H9 (cell line): Measurements from ENCODE around the gene RPGRIP1L. TPM values are rescaled to one million over a fixed set of nuclear protein-coding genes. Genes with fewer than 3 reads are reported as not detected.

Experiments used
- DNase-seq: peaks from one replicate; pipeline ENCODE4 v3.0.0-alpha.2; 2017
- H2AFZ ChIP-seq: one replicate; pipeline ENCODE4 v1.6.1; 2013; ENCODE audit warnings: mild to moderate bottlenecking, low read length, control low read depth, moderate library complexity
- H2AK5ac ChIP-seq: 2 replicates; pipeline ENCODE4 v1.6.1; 2013; ENCODE audit warnings: low read length, control low read depth, mixed read lengths; ENCODE audit not compliant: insufficient read length
- H2BK120ac ChIP-seq: one replicate; pipeline ENCODE4 v1.6.1; 2013; ENCODE audit warnings: low read depth, mild to moderate bottlenecking, low read length, control low read depth, inconsistent platforms; ENCODE audit not compliant: poor library complexity, severe bottlenecking
- H2BK12ac ChIP-seq: 2 replicates; pipeline ENCODE4 v1.6.1; 2013; ENCODE audit warnings: low read length, control low read depth, mixed read lengths, low read depth; ENCODE audit not compliant: insufficient read length
- H2BK15ac ChIP-seq: 2 replicates; pipeline ENCODE4 v1.6.1; 2013; ENCODE audit warnings: low read depth, low read length, control low read depth
- H2BK20ac ChIP-seq: one replicate; pipeline ENCODE4 v1.6.1; 2013; ENCODE audit warnings: low read depth, mild to moderate bottlenecking, low read length, control low read depth, inconsistent platforms; ENCODE audit not compliant: poor library complexity, severe bottlenecking
- H2BK5ac ChIP-seq: 2 replicates; pipeline ENCODE4 v1.6.1; 2013; ENCODE audit warnings: low read length, control low read depth, mixed read lengths; ENCODE audit not compliant: insufficient read length
- H3K14ac ChIP-seq: 2 replicates; pipeline ENCODE4 v1.6.1; 2013; ENCODE audit warnings: low read length, control low read depth; ENCODE audit not compliant: insufficient read depth
- H3K18ac ChIP-seq: 2 replicates; pipeline ENCODE4 v1.6.1; 2013; ENCODE audit warnings: low read depth, mild to moderate bottlenecking, mixed read lengths, low read length, control low read depth; ENCODE audit not compliant: insufficient read length
- H3K23ac ChIP-seq: 2 replicates; pipeline ENCODE4 v1.6.1; 2013; ENCODE audit warnings: low read length, control low read depth, mixed read lengths, low read depth; ENCODE audit not compliant: insufficient read length
- H3K23me2 ChIP-seq: 2 replicates; pipeline ENCODE4 v1.6.1; 2013; ENCODE audit warnings: low read depth, mild to moderate bottlenecking, mixed read lengths, low read length, control low read depth; ENCODE audit not compliant: insufficient read length, poor library complexity, severe bottlenecking
- H3K27ac ChIP-seq: 2 replicates; pipeline ENCODE4 v1.5.1; 2013; ENCODE audit warnings: low read length, control low read depth, mixed read lengths, low read depth; ENCODE audit not compliant: insufficient read length
- H3K27me3 ChIP-seq: 2 replicates; pipeline ENCODE4 v1.6.1; 2013; ENCODE audit warnings: low read length, control low read depth, inconsistent platforms; ENCODE audit not compliant: insufficient read depth
- H3K4ac ChIP-seq: 2 replicates; pipeline ENCODE4 v1.6.1; 2013; ENCODE audit warnings: low read depth, mild to moderate bottlenecking, control low read depth, inconsistent platforms, low read length, moderate library complexity
- H3K4me1 ChIP-seq: 2 replicates; pipeline ENCODE4 v1.6.1; 2013; ENCODE audit warnings: low read length, control low read depth, inconsistent platforms; ENCODE audit not compliant: insufficient read depth
- H3K4me2 ChIP-seq: 2 replicates; pipeline ENCODE4 v1.6.1; 2013; ENCODE audit warnings: low read length, control low read depth, mixed read lengths; ENCODE audit not compliant: insufficient read length, insufficient read depth
- H3K56ac ChIP-seq: 2 replicates; pipeline ENCODE4 v1.6.1; 2013; ENCODE audit warnings: low read depth, mild to moderate bottlenecking, mixed read lengths, low read length, control low read depth; ENCODE audit not compliant: insufficient read length
- H3K79me1 ChIP-seq: 2 replicates; pipeline ENCODE4 v1.6.1; 2013; ENCODE audit warnings: low read depth, mild to moderate bottlenecking, moderate library complexity, low read length, control low read depth, inconsistent platforms; ENCODE audit not compliant: insufficient read depth, poor library complexity, severe bottlenecking
- H3K79me2 ChIP-seq: 2 replicates; pipeline ENCODE4 v1.6.1; 2013; ENCODE audit warnings: low read length, control low read depth, inconsistent platforms; ENCODE audit not compliant: insufficient read depth
- H3K9ac ChIP-seq: 2 replicates; pipeline ENCODE4 v1.6.1; 2013; ENCODE audit warnings: low read length, control low read depth, mixed read lengths; ENCODE audit not compliant: insufficient read length; ENCODE audit errors: extremely low read depth
- H3K9me3 ChIP-seq: one replicate; pipeline ENCODE4 v1.6.1; 2013; ENCODE audit warnings: low read depth, low read length, inconsistent platforms; ENCODE audit not compliant: control insufficient read depth
- H3T11ph ChIP-seq: one replicate; pipeline ENCODE4 v1.6.1; 2013; ENCODE audit warnings: mild to moderate bottlenecking, low read length, control low read depth, inconsistent platforms
- H4K20me1 ChIP-seq: one replicate; pipeline ENCODE4 v1.6.1; 2013; ENCODE audit not compliant: control insufficient read depth, insufficient read length, insufficient read depth
- H4K5ac ChIP-seq: 2 replicates; pipeline ENCODE4 v1.6.1; 2013; ENCODE audit warnings: low read depth, mild to moderate bottlenecking, mixed read lengths, low read length, control low read depth; ENCODE audit not compliant: insufficient read length
- H4K8ac ChIP-seq: replicated peaks from 2 replicates; pipeline ENCODE4 v1.6.1; 2013; ENCODE audit warnings: low read length, control low read depth, mixed read lengths, low read depth; ENCODE audit not compliant: insufficient read length
- H4K91ac ChIP-seq: 2 replicates; pipeline ENCODE4 v1.6.1; 2013; ENCODE audit warnings: low read depth, mild to moderate bottlenecking, moderate library complexity, mixed read lengths, low read length, control low read depth; ENCODE audit not compliant: insufficient read length
- H3K27ac Mint-ChIP-seq, 3 experiments: 2 replicates in 2 of 3; 3 replicates in 1 of 3; pipeline ENCODE4 v1.8.0; 2020 to 2021; ENCODE audit warnings: mixed read lengths in 3 of 3, mild to moderate bottlenecking in 1 of 3, moderate library complexity in 1 of 3
- H3K27me3 Mint-ChIP-seq: 2 replicates; pipeline ENCODE4 v1.8.0; 2021; ENCODE audit warnings: low read depth, mild to moderate bottlenecking, moderate library complexity, mixed read lengths
- H3K36me3 Mint-ChIP-seq, 3 experiments: 2 replicates in 2 of 3; 3 replicates in 1 of 3; pipeline ENCODE4 v1.8.0; 2020 to 2021; ENCODE audit warnings: low read depth in 3 of 3, mixed read lengths in 3 of 3; ENCODE audit not compliant: insufficient read depth in 1 of 3
- H3K4me1 Mint-ChIP-seq, 2 experiments: 2 replicates each; pipeline ENCODE4 v1.8.0; 2020; ENCODE audit warnings: mixed read lengths in 2 of 2
- H3K4me3 Mint-ChIP-seq, 2 experiments: 2 replicates in 1 of 2; 3 replicates in 1 of 2; pipeline ENCODE4 v1.8.0; 2020 to 2021; ENCODE audit warnings: mild to moderate bottlenecking in 2 of 2, mixed read lengths in 2 of 2, moderate library complexity in 1 of 2
- H3K9me3 Mint-ChIP-seq, 2 experiments: 2 replicates in 1 of 2; 3 replicates in 1 of 2; pipeline ENCODE4 v1.8.0; 2020; ENCODE audit warnings: mild to moderate bottlenecking in 2 of 2, mixed read lengths in 2 of 2, moderate library complexity in 1 of 2
- CTCF ChIP-seq: fragments of 200-600 bp; sonication (generic); conservative IDR thresholded peaks from 3 replicates; pipeline ENCODE4 v1.8.0; 2021; ENCODE audit warnings: antibody characterized with exemption, mild to moderate bottlenecking
- WGBS: extraction: QIAGEN DNeasy Blood & Tissue Kit; methylation state at CpG from one replicate; pipeline ENCODE4 v1.1.7; 2013; ENCODE audit warnings: missing lambda C conversion rate, low lambda C conversion rate, mixed read lengths; ENCODE audit not compliant: insufficient read length; ENCODE audit errors: extremely low coverage; 5-methylcytosine and 5-hydroxymethylcytosine counted together
- total RNA-seq: library from RNA; stranded (reverse); gene quantifications from 2 replicates; pipeline ENCODE4 v1.2.1, GENCODE V29; 2021

The RPGRIP1L gene
- total RNA-seq, 1 experiment from 2014 or later, result 11.7 TPM

- H3T11ph ChIP-seq, result no peak overlapping the region
- no peak for DNase-seq
- no peak overlapping the region for H4K91ac ChIP-seq
- H3K79me1 ChIP-seq, result no peaks in the 10 kb centered on the region
- no peak overlapping the region for H3K27ac ChIP-seq
- TF ChIP-seq CTCF, result no peak
- WGBS, result no CpG with 5 or more reads among the region's 6 CpGs
- H2AFZ ChIP-seq, result no peak overlapping the region
- no peak overlapping the region for H4K5ac ChIP-seq
- no peak overlapping the region for H3K9ac ChIP-seq
- no peaks in the 10 kb centered on the region; the same call in 1 of the 2 replicates for H3K27me3 ChIP-seq
- Mint-ChIP-seq H3K27ac (no peak overlapping the region), H3K27me3 (no peaks in the 10 kb centered on the region), H3K4me3 (no peak overlapping the region), H3K9me3 (no peaks in the 10 kb centered on the region), H3K4me1 (no peaks in the 10 kb centered on the region), H3K36me3 (no peaks in the 10 kb centered on the region)
- H2BK12ac ChIP-seq, result no peak overlapping the region
- H3K79me2 ChIP-seq, result no peaks in the 10 kb centered on the region
- no peak overlapping the region for H2BK15ac ChIP-seq
- H4K8ac ChIP-seq, result no peak overlapping the region
- H3K23me2 ChIP-seq, result no peaks in the 10 kb centered on the region
- H2BK120ac ChIP-seq, result no peak overlapping the region
- H3K4me2 ChIP-seq, result no peak overlapping the region
- H2AK5ac ChIP-seq, result no peak overlapping the region
- H3K14ac ChIP-seq, result no peak overlapping the region
- no peaks in the 10 kb centered on the region for H3K9me3 ChIP-seq
- H3K18ac ChIP-seq, result no peak overlapping the region
- H3K4ac ChIP-seq, result no peak overlapping the region
- H4K20me1 ChIP-seq, result no peaks in the 10 kb centered on the region
- no peak overlapping the region for H2BK5ac ChIP-seq
- no peak overlapping the region for H2BK20ac ChIP-seq
- H3K4me1 ChIP-seq, result no peaks in the 10 kb centered on the region
- no peak overlapping the region for H3K23ac ChIP-seq
- H3K56ac ChIP-seq, result no peak overlapping the region
Measured at GRCh38 chr16:53611179-53611696, 92.4 kb downstream of the RPGRIP1L start.
